ENCODE data around the gene KAT2A. TPM values are rescaled to one million over a fixed set of nuclear protein-coding genes. Genes with fewer than 3 reads are reported as not detected.

KAT2A gene
- total RNA-seq, 1 experiment from 2014 or later = 44.8 TPM

GRCh38 chr17:42081516-42082129 is 39.5 kb downstream of the KAT2A start:
- Mint-ChIP-seq H3K9me3 (no peaks in the 10 kb centered on the region), H3K27me3 (ENCODE audit: low read depth) (no peaks in the 10 kb centered on the region), H3K4me3 (no peak overlapping the region), H3K27ac (no peak overlapping the region), H3K36me3 (no peaks in the 10 kb centered on the region), H3K4me1 (peaks cover 3% of the 10 kb centered on the region; the same call in 1 of the 2 replicates)
- DNase-seq (ENCODE audit: low spot score) (no peak), ATAC-seq (no peak)
- POLR2A ChIA-PET = interaction anchor here (0.5 kb wide), 1 partner anchor 163 kb away, joined by 4 read pairs; the partner anchor contains the start of gene ACLY
- CTCF ChIA-PET = interaction anchor here (0.8 kb wide), 1 partner anchor 19 kb away, joined by 4 read pairs; no protein-coding TSS in a partner anchor
- TF ChIP-seq ZNF121 (CRISPR knock-in tag; IDR thresholded peaks at IDR 0.05) (no peak), NFE2L1 (CRISPR knock-in tag; IDR thresholded peaks at IDR 0.05) (no peak), USF2 (CRISPR knock-in tag; IDR thresholded peaks at IDR 0.05) (no peak), ZNF317 (CRISPR knock-in tag; IDR thresholded peaks at IDR 0.05; ENCODE audit: borderline replicate concordance, low read depth) (no peak), ELF4 (CRISPR knock-in tag; IDR thresholded peaks at IDR 0.05; ENCODE audit: low read depth) (no peak), TEAD1 (CRISPR knock-in tag; IDR thresholded peaks at IDR 0.05) (no peak), RELA (CRISPR knock-in tag; IDR thresholded peaks at IDR 0.05; ENCODE audit: borderline replicate concordance) (no peak), CDX4 (CRISPR knock-in tag; IDR thresholded peaks at IDR 0.05; ENCODE audit: borderline replicate concordance) (no peak)

GRCh38 chr17:42079541-42079940 is 41.6 kb downstream of the KAT2A start:
- Mint-ChIP-seq H3K9me3 (no peaks in the 10 kb centered on the region), H3K36me3 (no peaks in the 10 kb centered on the region), H3K4me1 (peaks cover 3% of the 10 kb centered on the region; the same call in 1 of the 2 replicates), H3K27ac (no peak overlapping the region), H3K4me3 (no peak overlapping the region), H3K27me3 (ENCODE audit: low read depth) (no peaks in the 10 kb centered on the region; the same call in 1 of the 2 replicates)
- no peak for TF ChIP-seq ZNF671 (CRISPR knock-in tag; IDR thresholded peaks at IDR 0.05)
- TF ChIP-seq MAX (CRISPR knock-in tag; IDR thresholded peaks at IDR 0.05) = no peak
- TF ChIP-seq STAT6 (CRISPR knock-in tag; conservative IDR thresholded peaks at IDR 0.05; ENCODE audit: low read depth) = no peak
- no peak for TF ChIP-seq PRDM15 (CRISPR knock-in tag; IDR thresholded peaks at IDR 0.05)
- no peak for TF ChIP-seq CTCF (IDR thresholded peaks at IDR 0.05)
- no peak for TF ChIP-seq MYBL2 (CRISPR knock-in tag; IDR thresholded peaks at IDR 0.05)
- no peak for DNase-seq (ENCODE audit: low spot score)
- ChIA-PET CTCF (interaction anchor here (1.6 kb wide), 1 partner anchor 8 kb away, joined by 5 read pairs; no protein-coding TSS in a partner anchor), POLR2A (no interaction called here)
- no peak for ATAC-seq
